GM12892 (cell line): ENCODE measurements around the gene ZNRF2.
"Not testable (repeated sequence)": the region's sequence is repeated elsewhere in the genome, so short reads cannot be mapped to it uniquely, and the experiment has no call there.

Source experiments
- POLR2A ChIP-seq: IDR thresholded peaks from 2 replicates; pipeline ENCODE4 v1.6.1; 2011; ENCODE audit warnings: low read depth, low read length, control low read depth
- POLR2AphosphoS5 ChIP-seq: IDR thresholded peaks from 2 replicates; pipeline ENCODE4 v1.6.1; 2011; ENCODE audit warnings: low read depth, low read length, control low read depth
- TAF1 ChIP-seq: IDR thresholded peaks from 2 replicates; pipeline ENCODE4 v1.6.1; 2011; ENCODE audit warnings: low read depth, mild to moderate bottlenecking, control low read depth, low read length, borderline replicate concordance

DNA sequence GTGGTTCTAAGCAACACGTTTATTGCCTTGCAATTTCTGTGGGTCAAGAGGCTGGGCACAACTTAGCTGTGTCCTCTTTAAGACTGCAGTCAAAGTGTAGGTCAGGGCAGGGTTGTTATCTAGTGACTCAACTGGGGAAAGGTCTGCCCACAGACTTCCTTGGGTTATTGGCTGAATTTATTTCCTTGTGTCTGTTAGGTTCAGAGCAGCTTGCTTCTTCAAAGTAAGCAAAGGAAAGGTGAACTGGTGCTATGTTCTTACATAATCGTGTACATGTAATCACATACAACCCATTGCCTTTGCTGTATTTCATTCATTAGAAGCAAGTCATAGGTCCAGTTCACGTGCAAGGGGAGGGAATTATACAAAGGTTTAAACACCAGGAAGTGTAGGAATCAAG lies 5.9 kb downstream of the ZNRF2 start:
- TF ChIP-seq POLR2A, POLR2AphosphoS5, TAF1: not testable (repeated sequence)
